ENCODE data around the gene LRRC8C.

GRCh38 chr1:89604414-89604735, 28.5 kb upstream of the LRRC8C start:
- TF ChIP-seq CTCF (IDR thresholded peaks at IDR 0.05; ENCODE audit: borderline replicate concordance, extremely low read depth, low read length, poor library complexity, severe bottlenecking) (no peak), EZH2 (IDR thresholded peaks at IDR 0.05; ENCODE audit: borderline replicate concordance, low read depth, low read length, severe bottlenecking) (no peak)
